ENCODE measurements around the gene PYGB.

PYGB gene

DNA sequence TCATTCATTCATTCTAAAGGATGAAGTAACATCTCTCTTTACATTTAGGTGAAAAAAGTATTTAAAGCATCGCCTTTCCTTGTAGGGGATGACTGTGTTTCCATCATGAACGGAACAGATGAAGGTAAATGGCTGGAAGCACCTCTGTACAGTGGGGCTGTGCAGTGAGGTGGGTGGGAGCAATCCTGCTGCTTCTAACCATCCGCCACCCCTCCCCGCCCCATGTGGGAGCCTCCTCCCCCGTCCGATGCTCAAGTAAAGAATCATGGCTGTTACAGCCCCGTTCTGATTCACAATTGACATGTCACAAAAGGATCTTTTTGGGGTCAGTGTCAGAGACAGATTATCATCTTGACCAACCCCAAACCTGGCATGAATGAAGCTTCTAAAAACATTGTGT is 33.1 kb upstream of the PYGB start:
- no peak for FAIRE-seq
- DNase-seq (ENCODE audit: extremely low spot score, insufficient read length, low read depth), result no peak

DNA sequence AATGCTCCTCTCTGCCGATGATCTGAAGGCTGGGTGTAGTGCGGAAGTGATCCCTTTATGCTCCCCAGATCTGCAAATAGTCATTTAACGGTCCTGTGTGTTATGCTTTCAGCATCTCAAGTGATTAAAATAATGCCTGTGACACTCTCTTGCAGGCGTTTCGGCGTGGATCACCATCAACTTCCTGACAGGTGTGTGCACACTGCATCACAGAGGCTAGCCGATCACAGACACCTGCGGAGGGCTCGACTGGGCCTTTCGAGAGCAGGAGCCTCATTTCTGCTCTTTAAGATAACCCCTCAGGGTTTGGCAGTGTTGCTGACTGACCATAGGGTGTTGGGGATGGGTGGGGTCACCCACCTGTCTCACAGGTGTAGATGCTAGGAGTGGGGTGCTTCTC is 32.4 kb upstream of the PYGB start:
- DNase-seq (ENCODE audit: extremely low spot score, insufficient read length, low read depth) (no peak), FAIRE-seq (no peak)

DNA sequence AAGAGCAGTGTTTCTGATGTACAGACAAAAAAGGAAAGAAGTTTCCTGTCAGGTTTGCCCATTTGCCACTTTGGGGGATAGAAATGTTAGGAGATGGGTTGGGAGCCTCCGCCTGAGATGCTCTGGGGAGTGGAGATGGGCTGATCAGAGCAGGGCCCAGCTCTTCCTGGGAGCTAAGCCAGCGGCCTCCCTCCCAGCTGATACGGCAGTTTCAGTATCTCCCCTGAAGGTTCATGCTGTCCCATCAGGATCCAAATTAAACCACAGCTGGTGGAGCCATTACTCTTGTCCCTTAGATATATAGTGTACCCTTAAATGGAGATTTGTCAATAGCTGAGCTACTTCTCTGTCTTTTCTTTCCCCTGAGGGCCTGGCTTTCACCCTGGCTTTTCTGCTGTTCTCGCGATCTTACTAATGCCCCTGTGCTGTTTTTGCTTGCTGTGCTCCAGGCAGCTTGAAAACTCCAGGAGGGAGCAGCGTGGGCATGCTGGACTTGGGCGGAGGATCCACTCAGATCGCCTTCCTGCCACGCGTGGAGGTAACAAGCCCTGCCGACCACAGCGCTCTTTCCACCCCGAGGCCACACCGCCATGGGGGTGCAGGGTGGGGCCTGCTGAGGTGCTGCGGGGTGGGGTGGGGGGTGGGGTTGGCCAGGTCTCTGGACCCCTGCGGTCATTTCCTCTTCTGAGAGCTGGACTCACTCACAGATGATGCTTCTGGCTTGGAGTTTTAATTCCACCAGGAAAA is 31.5 kb upstream of the PYGB start:
- DNase-seq (ENCODE audit: extremely low spot score, insufficient read length, low read depth), result no peak
- FAIRE-seq, result no peak

DNA sequence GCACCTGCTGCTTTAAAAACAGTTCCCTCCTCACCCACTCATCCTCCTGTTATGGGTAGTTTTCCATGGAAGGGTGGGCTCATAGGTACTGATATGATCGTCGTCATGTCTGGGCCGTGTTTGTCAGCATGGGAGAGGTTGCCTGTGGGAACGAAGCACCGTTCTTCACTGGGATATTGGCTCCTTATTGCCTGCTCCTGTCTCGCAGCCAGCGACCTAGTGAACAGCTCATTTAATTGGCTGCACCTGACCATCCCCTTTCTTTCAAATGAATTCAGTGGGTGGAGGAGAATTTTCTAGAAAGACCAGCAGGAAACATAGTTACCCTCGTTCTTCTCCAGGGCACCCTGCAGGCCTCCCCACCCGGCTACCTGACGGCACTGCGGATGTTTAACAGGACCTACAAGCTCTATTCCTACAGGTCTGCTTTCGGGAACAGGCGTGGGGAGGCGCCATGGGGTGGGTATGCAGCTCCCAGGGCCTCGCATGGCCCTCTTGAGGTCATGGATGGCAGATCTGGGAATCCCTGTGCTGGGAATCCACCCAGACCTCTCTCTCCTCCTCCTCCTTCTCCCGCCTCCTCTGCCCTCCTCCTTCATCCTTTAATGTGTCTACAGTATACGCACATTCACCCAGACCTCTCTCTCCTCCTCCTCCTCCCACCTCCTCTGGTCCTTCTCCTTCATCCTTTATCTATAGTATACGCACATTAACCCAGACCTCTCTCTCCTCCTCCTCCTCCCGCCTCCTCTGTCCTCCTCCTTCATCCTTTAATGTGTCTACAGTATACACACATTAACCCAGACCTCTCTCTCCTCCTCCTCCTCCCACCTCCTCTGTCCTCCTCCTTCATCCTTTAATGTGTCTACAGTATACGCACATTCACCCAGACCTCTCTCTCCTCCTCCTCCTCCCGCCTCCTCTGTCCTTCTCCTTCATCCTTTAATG is 30.4 kb upstream of the PYGB start:
- FAIRE-seq (no peak), DNase-seq (ENCODE audit: extremely low spot score, insufficient read length, low read depth) (no peak)

DNA sequence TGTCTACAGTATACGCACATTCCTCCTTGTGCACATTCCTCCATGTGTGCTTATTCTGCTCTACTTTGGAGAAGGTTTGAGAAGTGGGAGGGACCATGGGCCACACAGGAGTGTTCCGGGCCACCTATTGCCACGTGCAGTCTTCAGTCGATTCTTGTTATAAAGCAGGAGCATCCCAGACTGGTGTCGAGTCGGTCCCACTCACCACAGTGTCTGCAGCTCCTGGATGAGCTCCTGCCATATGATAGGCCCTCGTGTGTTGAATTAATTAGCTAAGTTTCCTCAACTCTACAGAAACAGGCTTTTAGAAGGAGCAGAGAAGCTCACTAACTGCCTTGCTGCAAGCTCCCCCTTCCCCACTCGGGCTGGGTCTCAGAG is 29.8 kb upstream of the PYGB start:
- FAIRE-seq, result no peak
- DNase-seq (ENCODE audit: extremely low spot score, insufficient read length, low read depth), result no peak

DNA sequence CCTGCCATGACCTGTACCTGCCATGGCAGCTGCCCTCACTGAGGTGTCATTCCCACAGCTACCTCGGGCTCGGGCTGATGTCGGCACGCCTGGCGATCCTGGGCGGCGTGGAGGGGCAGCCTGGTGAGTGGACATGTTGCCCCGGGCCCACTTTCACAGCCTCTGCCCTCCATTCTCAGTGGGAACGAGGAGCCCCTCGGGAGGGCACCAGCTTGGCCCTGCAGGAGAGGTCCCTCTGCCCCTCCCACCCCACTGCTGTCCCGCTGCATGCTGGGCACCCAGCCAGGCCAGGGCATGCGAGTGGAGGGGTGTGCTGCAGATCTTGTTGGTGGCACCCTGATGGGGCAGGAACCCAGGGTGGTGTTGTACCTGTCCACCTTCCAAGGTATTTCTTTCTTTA is 29.4 kb upstream of the PYGB start:
- FAIRE-seq (no peak), DNase-seq (ENCODE audit: extremely low spot score, insufficient read length, low read depth) (no peak)

DNA sequence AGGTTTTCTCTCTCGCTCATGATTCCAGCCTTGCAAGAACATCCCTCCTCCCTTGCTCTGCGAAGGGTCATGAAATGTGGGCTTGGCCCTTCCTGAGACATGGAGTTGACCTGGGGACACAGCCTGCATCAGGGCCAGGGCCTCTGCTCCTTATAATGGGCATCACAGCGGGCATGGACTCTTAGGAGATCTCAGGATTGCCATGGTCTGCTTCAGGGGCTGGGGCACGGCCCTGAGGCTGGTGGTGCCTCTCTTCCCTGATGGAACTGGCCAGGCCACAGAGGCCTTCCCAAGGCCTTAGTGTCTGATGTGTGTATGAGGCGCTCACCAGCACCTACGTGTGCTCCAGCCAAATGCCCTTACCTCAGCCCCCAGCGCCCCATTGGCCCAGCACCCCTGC is 28.5 kb upstream of the PYGB start:
- DNase-seq (ENCODE audit: extremely low spot score, insufficient read length, low read depth) (no peak), FAIRE-seq (no peak)

DNA sequence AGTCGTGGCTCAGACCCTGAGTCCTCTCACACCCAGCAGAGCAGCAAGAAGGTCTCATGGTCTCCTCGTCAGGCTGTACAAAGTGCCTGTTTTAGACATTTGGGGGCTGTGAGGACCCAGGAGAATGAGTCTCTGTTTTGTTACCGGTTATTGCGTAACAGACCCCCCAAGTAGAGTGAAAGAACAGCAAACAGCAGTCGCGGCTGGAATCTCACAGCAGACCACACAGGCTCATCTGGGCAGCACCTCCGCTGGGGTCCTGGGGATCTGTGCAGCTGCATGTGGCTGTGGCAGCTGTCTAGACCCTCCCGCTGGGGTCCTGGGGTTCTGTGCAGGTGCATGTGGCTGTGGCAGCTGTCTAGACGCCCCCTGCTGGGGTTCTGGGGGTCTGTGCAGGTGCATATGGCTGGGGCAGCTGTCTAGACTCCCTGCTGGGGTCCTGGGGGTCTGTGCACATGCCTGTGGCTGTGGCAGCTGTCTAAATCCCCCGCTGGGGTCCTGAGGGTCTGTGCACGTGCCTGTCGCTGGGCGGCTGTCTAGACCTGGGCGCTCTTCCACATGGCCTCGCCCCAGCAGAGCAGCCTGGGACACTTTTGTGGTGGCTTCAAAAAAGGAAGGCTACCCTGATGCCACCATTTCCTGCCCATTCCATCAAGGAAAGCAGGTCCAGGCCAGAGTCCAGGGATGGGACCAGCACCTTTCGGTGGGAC is 27.7 kb upstream of the PYGB start:
- no peak for DNase-seq (ENCODE audit: extremely low spot score, insufficient read length, low read depth)
- FAIRE-seq, result no peak

DNA sequence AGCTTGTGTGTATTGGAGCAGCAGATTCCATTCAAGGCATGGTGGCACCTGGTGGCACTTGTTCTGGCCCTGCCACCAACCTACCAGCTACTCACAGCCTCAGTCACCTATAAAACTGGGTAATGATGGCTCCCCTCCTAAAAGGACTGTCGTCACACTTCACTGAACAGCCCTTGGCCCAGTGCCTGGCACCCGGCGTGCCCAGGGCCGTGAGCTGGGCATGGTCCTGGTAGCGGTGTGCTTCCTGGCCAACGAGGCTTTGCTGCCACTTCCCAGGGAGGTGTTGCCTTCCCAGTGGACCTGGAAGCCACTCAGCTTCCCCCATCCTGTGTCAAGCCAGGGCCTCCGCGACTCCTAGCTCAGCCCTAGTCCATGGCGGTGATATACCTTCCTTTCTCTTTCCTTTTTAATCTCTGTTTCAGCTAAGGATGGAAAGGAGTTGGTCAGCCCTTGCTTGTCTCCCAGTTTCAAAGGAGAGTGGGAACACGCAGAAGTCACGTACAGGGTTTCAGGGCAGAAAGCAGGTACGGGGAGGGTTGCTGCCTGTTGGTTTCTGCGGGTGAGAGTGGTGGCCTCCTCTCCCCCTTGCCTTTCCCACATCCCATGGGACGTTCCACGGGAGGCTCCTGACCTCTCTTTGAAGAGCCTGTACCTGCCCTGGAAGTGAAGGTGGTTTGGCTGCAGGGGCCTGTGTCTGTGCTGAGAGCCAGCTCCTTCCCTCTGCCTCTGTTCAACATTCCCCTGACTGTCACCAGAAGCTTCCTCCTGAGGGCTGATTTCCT is 26.9 kb upstream of the PYGB start:
- no peak for FAIRE-seq
- DNase-seq (ENCODE audit: extremely low spot score, insufficient read length, low read depth), result no peak

DNA sequence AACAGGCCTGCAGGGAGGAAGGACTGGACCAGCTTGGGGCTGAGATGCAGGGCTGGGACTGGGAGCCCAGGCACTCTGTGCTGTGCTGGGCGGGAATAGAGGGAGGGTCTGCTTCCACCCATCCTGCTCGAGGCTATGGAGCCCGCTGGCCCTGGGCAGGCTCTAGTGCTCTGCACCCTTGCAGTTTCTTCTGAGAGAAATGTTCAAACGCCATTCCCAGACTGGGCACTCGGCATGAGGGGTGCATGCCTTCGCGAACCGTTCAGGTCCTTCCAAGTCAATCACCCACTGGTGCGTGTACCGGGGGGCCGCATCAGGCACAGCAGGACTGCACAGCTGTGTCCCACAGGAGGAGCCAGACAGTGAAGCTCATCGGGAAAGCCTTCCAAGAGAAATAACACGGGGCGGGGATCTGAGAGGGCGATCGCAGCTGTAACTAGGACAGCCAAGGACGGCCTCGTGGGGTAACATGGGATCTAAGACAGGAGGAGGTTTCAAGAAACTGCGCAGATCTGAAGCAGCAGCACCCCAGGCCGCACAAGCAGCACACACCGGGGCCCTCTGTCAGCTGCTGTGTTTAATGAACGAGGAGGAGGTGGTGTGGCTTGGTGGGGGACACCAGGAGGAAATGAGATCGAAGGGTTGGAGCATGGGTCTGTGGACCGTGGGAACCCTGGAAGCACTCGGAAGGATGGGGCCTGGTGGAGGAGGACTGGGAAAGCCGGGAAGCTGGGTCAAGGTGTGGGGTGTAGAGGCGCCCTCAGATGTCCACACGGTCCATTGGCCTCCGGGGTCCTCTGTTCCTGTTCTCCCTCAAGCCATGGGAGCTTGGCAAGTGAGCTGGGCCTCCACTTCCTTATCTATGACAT is 26.1 kb upstream of the PYGB start:
- FAIRE-seq (no peak), DNase-seq (ENCODE audit: extremely low spot score, insufficient read length, low read depth) (no peak)

DNA sequence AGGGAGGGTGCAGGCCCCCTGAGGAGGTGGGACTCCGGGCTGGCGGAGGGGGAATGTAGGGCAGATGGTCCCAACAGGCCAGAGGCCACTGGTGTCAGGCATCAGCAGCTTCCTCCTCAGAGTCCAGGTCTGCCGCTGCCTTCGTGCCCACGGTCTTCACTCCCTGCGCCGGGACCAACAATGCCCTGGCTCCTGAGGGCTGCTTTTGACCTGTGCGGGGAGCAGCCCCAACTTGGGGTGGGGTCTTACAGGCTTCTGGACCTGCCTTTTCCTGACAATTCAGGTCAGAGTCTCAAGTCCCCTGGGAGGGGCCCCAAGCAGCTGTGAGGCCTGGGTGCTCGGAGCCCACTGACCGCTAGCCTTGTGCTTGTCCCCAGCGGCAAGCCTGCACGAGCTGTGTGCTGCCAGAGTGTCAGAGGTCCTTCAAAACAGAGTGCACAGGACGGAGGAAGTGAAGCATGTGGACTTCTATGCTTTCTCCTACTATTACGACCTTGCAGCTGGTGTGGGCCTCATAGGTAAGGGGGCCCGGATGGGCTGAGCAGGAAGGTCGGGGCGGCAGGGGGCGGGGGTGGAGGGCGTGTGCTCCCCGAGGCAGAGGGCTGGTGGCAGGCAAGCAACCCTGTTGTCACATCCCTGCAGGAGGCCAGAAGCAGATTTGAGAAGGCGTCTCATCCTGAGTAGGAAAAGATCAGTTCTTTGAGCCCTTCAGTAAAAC is 25.3 kb upstream of the PYGB start:
- FAIRE-seq (no peak), DNase-seq (ENCODE audit: extremely low spot score, insufficient read length, low read depth) (no peak)

DNA sequence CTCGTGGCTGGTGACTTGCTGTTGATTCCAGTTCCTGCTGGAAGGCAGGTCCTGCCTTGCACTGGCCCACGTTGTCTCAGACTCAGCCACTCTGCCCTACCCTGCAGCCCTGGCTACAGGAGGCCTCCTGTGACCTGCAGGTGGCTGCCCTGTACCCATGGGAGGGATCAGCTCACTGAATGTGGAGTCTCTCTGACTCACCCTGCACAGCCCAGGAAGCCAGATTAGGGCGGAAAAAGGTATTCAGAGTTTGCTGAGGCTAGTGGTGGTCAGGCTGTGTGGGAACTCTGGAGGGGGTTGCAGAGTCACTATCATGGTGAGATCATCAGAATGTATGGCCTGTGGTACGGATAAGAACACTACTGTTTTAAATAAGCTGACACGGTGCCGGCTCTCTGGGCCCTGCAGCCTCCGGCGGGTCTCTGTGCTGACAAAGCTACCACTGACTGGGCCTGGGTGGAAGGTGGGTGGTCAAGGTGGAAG is 24.7 kb upstream of the PYGB start:
- no peak for FAIRE-seq
- no peak for DNase-seq (ENCODE audit: extremely low spot score, insufficient read length, low read depth)

DNA sequence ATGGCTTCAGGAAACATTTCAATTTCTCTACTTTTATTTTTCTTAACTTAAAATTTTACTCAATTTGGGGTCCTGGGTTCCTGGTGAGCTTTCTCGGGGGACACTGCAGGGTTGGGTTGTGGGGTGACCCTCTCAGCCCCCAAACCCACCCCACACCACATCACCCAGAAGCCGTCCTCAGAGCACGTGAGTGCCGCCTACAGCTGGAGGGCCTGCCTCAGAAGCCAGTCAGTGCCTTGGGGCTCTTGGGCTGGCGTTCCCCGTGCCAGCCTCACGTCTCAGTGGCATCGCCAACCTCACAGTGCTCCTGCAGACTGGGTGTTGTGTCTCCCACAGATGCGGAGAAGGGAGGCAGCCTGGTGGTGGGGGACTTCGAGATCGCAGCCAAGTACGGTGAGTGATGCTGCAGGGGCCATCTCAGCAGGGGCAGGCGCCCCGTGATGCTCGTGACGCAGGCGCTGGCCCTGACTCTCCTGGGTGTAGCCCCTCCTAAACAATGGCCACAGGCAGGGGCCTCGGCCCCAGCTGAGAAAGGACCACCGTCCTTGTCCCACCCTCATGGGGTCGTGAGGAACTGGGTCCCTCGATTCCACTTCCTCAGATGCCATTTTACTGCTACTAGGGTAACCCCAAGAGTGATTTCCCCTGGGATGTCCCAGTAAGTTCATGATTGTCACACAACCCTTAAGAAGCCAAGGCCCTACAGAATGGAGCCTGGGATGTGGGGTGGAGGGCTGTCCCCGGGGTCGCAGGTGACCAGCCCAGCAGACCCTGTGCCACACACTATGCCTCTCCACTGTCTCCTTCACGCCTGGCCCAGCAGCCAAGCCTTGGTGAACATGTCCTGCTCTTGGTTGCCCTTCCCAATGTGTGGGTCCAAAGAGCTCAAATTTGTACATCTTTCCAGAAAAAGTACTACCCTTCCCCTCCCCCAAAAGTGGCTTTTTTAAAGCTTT is 23.8 kb upstream of the PYGB start:
- DNase-seq (ENCODE audit: extremely low spot score, insufficient read length, low read depth), result no peak
- no peak for FAIRE-seq

DNA sequence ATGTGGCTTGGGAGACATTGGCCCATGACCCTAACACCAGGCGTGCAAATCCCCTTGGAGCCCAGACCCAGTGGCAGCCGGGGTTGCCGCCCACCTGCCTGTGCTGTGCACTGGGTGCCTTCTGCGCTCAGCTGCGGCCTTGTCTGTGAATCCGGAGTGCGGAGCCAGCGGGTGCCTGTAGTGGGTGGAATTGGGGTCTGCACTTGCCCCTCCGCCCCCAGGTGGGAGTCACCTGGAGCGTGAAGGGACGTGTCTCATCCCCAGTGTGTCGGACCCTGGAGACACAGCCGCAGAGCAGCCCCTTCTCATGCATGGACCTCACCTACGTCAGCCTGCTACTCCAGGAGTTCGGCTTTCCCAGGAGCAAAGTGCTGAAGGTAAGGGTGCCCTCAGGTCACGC is 22.9 kb upstream of the PYGB start:
- DNase-seq (ENCODE audit: extremely low spot score, insufficient read length, low read depth) (no peak), FAIRE-seq (no peak)

DNA sequence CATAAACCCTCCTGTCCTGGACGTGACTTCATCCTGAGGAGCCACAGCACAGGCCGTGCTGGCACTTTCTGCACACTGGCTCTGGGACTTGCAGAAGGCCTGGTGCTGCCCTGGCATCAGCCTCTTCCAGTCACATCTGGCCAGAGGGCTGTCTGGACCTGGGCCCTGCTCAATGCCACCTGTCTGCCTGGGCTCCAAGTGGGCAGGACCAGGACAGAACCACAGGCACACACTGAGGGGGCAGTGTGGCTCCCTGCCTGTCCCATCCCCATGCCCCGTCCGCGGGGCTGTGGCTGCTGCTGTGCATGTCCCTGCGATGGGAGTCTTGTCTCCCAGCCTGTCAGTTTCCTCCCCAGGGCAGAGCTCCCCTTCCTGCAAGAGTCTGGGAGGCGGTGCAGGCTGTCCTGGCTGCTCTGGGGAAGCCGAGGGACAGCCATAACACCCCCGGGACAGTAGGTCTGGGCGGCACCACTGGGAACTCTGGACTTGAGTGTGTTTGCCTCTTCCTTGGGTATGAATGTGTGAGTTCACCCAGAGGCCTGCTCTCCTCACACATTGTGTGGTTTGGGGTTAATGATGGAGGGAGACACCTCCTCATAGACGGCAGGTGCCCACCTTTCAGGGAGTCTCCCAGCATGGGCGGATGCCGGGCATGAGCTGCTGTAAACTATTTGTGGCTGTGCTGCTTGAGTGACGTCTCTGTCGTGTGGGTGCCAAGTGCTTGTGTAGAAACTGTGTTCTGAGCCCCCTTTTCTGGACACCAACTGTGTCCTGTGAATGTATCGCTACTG is 22.0 kb upstream of the PYGB start:
- no peak for DNase-seq (ENCODE audit: extremely low spot score, insufficient read length, low read depth)
- no peak for FAIRE-seq

DNA sequence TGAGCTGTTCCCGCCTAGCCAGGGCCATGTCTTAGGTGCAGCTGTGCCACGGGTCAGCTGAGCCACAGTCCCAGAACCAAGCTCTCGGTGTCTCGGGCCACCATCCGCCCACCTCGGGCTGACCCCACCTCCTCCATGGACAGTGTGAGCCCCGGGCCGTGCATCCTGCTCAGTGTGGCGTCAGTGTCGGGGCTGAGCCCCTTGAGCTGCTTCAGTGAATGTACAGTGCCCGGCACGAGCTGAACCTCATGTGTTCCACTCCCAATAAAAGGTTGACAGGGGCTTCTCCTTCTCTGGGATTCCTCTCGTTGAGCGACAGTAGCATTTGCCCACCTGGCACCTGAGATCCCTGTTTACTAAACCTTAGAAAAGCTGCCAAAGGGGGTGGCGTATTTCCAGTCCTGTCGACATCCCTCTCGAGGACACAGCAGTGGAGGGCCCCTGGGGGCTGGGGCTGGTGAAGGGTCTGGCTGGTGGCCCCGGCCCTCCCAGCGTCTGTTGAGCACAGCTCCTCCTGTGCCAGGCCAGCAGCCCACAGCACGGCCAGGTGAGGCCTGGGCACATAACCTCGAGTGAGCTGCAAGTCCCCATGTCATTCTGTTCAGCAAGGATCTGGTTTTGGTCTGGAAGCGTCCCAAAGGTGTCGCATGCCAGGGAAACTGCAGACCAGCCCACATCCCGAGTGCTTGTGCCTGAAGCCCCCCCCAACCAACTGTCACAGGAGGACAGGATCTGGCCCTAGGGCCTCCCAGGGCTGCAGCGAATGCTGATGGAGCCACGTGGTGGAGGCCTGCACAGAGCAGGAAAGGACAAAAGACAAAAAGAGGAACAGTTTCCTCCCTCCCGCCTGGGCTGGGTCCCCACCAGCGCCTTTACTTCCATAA is 21.2 kb upstream of the PYGB start:
- no peak for FAIRE-seq

More for the DNA sequence above, 21.2 kb upstream of the PYGB start:
- no peak for DNase-seq (ENCODE audit: extremely low spot score, insufficient read length, low read depth)

All from GM18507 (cell line).